ENCODE results near the gene FAM163B.

The FAM163B gene

DNA sequence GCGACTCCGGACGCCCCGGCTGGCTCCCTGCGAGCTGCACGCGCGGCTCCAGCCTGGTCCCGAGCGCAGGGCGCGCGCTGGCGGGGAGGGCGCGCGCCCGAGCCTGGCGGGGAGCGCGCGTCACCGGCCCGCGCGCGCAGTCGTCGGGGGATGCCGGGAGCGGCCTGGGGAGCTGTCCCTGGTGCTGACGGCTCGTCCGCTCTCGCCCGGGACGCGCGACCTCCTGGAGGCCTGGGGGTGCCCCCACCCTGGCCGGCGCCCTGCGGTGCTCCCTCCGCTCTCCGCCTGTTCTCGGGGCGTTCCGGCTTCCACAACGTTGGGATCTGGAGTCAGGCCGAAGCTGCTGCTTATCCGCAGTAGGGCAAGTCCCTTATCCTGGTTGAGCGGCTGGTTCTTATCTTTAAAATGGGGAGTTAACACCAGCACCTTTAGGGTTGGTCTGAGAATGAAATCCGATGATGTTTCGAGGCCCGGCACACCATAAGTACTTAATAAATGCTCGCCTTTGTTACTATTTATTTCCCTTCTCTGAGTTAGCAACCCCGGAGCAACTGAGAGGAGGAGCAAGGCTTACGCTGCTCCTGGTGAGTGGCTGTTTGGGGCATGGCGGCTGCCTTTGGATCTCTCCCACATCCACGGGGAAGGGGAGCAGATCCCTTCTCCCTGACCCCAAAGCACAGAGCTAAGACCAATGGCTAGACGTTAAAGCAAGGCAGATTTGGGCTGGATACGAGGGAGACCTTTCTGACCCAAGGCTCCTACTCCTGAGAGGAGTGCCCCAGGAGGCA, at the start of gene FAM163B:
Gene FAM163B, minus strand, starts transcription at position 79 of the 788 bp plus-strand sequence. CDS start 29,166 bp downstream, outside the sequence.
- peak; percentile 77 for DNase-seq

DNA sequence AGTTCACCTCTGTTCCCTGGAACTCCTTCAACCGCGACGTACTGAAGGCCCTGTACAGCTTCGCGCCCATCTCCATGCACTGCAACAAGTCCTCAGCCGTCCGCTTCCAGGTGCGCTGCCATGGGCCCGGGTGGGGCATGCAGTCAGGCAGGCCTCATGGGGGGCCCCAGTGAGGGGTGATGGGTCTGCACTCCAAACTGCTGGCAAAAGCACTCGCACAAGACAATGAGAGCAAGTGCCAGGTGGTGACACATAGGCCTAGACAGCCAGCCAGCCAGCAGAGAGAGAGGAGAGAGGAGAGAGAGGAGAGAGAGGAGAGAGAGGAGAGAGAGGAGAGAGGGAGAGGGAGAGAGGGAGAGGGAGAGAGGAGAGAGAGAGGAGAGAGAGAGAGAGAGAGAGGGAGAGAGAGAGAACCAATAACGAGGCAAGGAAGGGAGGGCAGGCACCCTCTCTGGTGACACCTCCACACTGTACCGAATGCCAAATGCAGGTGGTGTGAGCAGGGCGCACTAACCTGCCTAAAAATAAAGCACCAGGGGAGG, 48.0 kb upstream of the FAM163B start:
- no peak for DNase-seq

DNA sequence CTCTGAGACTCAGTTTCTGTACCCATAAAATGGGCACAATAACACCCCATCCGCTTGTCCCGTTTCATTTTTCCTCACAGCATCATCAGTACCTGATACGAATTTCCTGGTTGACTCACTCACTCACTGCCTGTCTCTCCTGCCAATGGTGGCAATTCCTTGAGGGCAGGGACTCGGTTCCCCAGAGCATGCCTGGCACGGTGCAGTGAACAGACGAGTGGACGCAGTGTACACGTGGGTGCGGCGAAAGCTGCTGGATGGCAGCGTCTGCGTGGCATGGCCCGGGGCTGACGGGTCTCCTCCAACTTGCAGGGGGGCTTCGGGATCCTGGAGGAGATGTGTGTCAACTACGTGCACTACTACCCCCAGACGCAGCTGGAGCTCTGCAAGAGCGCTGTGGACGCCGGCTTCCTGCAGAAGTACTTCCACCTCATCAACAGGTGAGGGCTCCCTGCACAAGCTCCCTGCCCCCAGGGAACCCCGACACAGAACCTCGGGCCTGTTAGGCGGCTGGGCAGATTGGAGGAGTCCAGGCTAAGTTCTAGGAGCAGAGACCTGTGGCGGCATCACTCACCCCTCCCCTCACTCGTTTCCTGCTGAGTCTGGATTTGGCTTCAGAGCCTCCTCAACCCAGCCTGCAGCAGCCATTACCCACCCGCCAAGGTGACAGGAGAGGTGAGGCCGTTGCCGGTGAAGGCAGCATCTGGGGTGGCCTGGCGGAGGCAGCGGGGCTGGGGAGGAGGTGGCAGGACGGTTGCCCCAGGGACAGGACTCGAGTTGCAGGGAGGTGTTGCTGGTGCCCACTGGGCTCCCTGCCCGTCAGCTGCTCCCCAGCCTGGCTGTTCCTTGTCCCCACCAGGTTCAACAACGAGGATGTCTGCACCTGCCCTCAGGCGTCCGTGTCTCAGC, 47.3 kb upstream of the FAM163B start:
- no peak for DNase-seq

DNA sequence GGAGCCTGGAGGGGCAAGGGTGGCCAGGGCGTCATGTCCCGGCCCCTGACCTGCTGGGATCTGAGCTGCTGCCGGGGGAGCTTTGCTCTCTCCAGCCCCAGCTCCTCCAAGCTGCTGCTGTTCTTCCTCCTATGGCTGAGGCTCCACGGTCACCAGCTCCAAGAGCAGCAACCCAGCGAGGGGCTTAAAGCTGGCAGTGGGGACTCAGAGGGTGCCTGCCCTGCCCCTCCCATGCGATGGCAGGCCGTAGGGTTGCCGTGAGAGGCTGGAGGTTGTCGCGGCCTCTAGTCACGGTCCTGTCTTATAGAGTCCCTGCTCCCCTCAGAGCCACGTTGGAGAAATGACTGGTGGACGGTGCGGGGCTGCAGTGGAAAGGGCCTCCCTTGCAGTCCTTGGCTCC, 46.5 kb upstream of the FAM163B start:
- DNase-seq = no peak

DNA sequence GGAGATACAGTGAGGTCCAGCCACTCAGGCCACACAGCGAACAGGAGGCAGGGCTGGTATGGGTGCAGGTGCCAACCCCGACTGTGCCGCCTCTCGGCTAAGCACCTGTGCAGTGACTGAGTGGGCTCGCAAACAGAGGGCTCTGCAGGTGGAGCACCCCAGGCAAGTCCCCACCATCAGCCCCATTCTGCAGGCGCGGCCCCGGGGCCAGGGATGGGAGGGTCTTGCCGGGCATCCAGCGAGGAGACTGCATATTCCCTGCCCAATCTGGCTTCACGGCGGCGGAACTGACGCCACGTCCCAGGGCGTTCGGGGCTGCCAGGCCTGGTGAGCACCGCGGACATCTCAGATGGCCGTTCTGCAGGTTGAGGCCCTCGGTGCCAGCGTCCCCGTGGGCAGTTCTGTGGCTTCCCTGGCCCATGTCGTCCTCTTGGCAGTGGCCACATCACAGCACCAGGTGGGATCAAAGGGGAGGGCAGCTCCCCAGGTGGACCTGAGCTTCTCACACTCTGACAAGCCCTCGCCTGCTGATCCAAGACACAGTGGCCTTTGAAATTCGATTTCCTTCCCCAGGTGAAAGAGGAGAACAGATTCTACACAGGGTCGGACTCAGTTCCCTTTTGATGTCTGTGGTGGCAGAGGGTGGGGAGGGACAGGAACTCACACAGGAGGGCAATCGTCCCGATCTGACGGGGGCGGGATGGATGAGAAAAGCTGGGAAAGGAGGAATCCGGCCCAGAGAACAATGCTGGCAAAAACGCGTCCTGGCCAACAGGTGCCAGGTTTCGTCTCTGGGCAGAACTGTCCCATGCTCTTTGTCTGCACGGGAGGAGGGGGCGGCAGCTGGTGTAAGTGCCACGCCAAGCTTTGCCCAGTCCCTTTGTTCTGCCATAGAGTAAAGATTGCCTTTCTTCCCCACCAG, 45.8 kb upstream of the FAM163B start:
- no peak for DNase-seq

DNA sequence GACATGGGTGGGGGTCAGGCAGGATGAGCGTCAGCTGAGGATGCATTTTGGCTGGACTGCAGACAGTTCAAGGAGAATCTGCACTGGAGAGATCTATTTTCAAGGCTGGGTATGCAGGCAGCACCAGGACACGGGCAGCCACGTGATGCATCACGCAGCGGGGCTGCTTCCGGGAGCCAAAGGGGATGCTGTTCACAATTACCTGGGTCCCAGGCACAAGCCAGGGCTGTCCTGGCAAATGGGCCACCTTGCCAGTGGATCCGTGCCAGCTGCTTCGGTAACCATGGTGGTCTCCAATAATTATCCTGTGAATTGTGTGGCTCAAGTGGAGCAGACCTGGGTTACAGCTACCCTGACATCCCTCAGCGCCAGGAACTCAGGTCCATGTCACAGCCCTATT, 44.4 kb upstream of the FAM163B start:
- no peak for DNase-seq

DNA sequence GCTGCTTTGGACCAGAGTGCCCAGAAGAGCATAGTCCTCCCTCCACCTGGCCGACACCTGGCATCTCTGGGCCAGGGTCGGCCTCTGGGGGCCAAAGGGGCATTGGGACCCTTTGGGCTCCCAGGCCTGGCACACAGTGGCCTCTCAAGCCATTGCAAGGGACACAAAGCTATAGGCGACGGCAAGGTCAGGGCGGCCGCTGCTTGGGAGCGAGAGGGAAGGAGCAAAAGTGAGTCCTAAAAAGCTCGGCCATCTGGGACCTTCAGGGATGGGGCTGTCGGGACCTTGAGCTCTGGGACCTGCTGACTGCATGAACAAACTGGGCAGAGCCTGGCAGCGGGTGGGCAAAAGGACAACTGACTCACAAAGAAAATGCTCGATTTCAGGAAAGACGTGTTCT, 40.8 kb upstream of the FAM163B start:
- no peak for DNase-seq

DNA sequence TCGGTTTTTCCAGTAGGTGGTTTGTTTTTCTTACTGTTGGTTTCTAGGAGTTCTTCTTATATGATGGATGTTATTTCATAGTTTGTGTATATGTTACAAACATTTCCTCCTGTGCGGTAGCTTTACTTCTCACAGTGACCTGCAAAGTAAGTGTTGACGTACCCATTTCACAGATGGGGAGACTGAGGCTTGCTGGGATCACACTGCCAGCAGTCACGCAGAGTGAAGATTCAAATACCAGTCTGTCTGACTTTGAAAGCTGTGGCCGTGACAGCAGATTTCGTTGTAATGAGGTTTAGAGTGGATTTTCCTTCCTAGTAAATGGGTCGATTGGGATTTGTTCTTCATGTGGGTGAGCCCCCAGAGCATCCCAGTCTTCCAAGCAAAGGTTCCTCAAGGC, 40.0 kb upstream of the FAM163B start:
- DNase-seq = no peak

DNA sequence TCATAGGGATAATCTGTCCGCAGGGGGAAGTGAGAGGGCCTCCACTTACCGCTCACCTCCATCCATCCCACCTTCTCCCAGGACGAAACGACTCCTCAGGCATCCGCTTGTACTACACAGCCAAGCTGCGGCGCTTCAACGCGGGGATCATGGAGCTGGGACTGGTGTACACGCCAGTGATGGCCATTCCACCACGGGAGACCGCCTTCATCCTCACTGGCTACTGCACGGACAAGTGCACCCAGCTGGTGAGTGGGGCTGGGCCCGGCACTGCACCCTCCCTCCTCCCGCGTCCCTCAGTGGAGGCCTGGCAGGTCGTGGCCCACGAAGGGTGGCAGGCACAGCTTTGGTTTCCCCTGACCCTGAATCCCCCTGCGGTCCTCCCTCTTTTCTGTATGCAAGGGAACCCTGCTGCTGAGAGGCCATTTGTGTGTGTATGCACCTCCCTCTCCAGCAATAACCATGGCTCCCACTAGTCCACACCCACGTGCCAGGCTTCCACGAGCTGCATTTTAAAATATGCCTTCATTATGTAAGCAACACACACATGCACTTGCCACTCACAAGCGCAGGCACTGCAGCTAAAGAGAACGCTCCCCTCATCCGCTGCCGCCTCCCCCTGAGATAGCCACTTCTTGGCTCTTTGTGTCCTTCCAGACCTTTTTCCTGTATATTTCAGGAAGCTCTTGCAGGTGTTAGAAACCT, 38.7 kb upstream of the FAM163B start:
- no peak for DNase-seq

DNA sequence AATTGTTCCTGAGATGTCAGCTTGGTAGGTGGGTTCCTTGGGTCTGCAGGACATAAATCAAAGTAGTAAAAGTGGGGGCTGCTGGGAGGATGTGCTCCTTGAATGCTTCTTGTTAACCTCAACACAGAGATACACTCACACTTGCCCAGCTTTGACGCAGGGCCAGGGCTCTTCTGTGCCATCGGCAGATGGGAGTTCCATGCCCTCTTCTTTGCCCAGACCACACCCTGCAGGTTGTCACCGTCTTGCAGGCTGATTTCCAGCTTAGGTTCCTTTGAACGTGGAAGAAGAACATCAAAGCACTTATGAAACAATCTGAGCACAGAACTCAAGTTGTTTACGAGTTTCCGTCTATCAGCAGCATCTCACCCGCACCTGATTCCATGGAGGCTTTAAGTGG, 38.0 kb upstream of the FAM163B start:
- DNase-seq = no peak

DNA sequence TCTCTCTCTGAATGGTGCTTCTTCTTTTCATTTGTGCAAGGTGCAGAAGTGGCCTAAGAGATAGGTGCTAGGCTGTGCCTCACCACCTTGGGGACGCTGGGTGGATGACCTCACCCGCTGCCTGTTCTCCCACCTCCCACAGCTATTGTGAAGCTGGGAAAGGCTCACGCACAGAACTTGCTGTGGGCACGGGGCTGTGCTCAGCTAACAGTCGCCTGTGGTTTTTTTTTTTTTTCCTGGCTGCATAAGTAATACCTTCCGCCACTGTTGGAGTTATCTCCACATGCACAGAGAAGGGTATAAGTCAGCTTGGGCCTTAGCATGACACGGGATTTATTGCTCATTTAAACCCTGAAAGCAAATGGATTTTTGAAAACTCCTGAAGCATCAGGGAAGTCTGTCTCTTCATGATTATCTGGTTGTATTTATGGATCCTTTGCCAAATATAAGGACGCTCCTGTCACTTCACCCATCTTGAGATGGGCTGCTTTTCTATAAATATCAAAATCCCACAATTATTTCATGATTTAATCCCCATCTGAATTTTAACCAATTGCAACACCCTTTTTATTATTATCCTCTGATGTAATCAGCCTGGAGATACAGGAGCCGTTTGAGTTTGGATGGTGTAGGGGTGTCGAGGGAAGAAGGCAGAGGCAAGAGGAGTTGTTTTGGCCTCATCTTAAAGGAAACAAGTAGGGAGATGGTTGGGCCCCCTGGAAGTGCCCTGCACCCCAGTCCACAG, 36.0 kb upstream of the FAM163B start:
- DNase-seq = no peak

DNA sequence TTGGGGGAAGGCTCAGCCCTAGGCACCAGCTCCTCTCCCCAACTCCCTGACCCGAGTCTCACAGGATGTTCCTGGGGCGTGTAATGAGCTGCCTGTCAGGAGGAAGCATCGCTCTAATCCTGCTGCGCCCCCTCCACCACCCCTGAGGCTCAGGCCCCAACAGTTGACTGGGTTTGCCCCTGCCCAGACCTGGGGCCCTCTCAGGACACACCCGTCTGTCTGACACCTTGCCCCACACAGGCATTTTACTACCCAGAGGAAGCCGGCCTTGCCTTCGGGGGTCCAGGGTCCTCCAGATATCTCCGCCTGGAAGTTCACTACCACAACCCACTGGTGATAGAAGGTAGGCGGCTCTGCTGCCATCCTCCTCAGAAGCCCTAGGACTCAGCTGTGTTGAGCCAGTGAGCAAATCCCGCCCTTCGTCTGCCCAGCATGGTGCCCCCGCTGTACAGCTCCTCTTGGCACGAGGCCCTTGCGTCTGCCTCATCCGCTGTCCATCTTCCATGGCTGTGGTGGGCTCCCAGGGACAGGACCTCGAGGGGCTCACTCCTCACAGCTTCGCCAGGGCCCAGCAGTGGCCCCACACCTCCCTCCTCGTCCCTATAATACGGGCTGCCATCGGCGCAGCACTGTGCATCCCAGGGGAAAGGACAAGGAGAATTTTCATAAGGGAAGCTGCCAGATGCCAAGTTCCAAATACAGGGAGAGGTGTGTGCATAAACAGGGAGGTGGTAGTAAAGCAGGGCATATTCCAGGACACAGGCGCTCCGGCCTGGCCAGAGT, 35.0 kb upstream of the FAM163B start:
- DNase-seq = no peak

DNA sequence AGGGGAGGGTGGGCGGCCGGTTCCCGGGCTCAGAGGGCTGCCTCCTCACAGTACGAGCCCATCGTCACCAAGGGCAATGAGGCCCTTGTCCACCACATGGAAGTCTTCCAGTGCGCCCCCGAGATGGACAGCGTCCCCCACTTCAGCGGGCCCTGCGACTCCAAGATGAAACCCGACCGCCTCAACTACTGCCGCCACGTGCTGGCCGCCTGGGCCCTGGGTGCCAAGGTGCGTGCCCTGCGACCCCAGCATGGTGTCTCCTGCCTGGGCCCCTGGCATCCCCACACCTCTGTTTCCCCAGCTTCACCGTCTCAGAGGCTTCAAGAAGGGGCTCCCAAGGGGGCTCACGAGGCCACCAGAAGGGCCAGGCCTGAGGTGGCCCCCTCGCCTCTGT, 34.2 kb upstream of the FAM163B start:
- DNase-seq = no peak

DNA sequence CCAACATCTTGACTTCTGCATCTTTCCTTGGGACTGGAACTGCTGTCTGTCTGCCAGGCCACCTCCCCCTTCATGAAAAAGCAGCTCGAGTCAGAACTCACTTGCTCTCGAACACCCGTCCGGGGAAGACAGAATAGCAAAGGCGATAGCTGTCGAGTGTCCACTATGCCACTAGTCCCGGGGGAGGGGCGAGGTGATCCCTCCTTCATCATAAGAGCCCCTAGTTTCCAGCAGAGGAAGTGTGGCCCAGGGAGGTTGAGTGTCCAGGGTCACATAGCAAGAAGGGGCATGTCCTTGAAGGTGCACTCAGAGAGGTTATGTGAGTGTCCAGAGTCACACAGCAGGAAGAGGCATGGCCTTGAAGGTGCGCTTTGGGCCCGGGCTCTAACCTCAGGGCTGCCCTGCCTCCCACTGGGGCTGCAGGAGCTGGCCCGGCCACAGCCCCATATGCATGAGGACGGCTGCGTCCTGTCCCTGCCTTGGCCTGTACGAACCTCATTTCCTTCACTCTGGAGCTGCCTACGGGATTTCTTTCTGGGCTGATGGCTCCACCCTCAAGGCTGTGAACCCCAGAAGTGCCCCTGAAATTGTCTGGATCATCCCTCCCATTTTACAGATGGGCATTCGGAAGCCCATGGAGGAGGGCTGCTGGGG, 33.6 kb upstream of the FAM163B start:
- no peak for DNase-seq

DNA sequence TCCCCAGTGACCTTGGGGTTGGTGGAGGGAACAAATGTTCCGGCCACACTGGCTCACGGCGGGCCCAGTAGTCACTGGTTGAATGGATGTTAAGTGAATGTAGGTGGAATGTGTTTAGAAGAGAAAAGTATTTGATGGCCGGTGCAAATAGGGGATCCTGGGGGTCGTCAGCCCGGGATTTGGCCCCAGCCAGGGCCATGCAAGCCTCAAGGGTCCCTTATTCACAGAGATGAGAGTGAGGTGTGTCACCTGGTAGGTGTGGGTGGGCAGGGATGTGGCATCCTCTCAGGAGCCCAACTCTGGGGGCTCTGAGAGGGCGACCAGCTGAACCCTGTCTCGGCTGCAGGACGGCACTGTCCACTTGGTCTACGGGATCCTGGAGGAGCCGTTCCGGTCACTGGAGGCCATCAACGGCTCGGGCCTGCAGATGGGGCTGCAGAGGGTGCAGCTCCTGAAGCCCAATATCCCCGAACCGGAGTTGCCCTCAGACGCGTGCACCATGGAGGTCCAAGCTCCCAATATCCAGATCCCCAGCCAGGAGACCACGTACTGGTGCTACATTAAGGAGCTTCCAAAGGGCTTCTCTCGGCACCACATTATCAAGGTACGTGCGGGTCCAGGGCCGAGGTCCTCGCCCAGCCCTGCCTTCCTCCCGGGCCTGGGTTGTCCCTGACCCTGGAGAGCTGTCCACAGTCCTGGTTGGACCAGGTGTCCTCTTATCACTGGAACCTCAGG, 32.8 kb upstream of the FAM163B start:
- DNase-seq = no peak

DNA sequence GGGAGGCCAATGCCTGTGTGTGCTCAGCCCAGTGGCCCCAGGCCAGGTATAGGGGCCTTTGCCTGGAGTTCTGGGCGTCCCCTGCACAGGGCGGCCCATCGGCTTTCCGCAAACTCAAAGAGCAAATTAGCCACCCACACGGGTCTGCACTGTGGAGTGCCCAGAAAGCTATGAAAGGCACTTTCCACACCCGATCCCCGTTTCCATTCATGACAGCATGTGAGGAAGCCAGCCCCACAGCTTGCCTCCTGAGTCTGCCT, 32.1 kb upstream of the FAM163B start:
- DNase-seq = no peak

DNA sequence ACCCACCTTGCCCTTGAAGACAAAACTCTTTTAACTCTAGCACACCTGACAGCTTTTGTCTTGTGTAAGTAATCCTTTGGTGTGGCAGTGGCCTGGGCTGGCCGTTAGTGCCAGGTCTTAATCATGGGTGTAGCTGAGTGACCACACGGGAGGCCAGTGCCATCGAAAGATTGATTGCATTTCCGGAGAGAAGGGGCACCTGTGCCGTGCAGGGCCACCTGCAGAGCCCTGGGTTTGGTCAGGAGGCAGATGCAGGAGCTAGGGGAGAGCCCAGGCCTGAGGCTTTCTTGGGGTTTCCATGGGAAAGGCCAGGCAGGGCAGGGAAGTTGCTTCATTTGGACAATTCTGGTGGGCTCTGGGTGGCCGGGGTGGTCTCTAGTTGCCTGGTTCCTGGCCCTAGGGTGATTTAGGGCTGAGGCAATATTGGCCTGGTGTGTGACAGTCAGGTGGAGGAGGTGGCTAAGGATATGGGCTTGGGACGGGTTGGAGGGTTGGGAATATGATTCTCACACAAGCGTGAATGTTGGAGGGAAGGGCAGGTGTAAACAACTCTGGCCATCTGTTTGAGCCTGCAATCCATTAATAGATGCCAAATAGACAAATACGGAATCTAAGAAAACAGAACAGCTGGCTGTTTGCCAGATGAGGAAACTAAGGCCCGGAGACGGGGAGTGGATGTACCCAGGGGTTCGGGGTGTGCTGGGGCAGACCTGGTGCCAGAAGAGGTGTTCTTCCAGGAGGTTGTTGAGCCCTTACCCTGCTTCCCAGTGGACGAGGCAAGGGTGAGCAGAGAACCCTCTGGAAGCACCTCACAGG, 31.6 kb upstream of the FAM163B start:
- no peak for DNase-seq

DNA sequence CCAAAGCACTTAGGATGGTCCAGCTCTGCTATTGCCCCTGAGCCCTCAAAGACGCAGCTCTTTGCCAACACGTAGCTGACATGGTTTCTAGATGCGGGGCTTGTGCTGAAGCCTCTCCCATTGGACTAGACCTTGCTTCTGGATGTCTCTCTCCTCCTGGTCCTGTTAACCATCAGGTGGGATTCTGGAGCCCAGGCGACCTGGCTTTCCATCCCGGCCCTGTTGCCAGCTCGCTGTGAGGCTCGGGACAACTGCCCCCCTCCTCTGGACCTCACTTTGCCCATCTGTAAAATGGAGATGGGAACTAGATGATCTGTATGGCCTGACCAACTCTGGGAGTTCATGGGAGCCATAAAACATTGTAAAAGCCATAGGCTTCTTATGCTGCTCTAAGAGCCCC, 31.0 kb upstream of the FAM163B start:
- no peak for DNase-seq

DNA sequence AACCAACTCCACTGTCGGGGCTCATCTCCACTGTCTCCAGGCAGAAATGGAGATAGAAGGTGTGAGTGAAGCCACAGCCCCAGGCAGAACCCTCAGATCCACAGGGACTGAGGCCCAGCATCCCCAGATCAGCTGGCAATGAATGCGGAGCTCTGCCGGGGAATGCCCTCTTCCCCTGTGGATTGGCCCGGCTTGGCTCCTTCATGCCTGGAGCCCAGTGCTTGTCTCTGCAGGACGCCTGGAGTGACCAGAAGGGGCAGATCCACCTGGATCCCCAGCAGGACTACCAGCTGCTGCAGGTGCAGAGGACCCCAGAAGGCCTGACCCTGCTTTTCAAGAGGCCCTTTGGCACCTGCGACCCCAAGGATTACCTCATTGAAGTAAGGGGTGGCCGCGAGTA, 30.4 kb upstream of the FAM163B start:
- no peak for DNase-seq
